GM12874 (cell line): Measurements from ENCODE around the gene TBCD.

ENCODE experiments used
- CTCF ChIP-seq: IDR thresholded peaks from 2 replicates; pipeline ENCODE4 v1.5.1; 2011; ENCODE audit warnings: low read depth, mild to moderate bottlenecking, control low read depth, low read length, moderate library complexity; ENCODE audit not compliant: insufficient read depth

TBCD gene

DNA sequence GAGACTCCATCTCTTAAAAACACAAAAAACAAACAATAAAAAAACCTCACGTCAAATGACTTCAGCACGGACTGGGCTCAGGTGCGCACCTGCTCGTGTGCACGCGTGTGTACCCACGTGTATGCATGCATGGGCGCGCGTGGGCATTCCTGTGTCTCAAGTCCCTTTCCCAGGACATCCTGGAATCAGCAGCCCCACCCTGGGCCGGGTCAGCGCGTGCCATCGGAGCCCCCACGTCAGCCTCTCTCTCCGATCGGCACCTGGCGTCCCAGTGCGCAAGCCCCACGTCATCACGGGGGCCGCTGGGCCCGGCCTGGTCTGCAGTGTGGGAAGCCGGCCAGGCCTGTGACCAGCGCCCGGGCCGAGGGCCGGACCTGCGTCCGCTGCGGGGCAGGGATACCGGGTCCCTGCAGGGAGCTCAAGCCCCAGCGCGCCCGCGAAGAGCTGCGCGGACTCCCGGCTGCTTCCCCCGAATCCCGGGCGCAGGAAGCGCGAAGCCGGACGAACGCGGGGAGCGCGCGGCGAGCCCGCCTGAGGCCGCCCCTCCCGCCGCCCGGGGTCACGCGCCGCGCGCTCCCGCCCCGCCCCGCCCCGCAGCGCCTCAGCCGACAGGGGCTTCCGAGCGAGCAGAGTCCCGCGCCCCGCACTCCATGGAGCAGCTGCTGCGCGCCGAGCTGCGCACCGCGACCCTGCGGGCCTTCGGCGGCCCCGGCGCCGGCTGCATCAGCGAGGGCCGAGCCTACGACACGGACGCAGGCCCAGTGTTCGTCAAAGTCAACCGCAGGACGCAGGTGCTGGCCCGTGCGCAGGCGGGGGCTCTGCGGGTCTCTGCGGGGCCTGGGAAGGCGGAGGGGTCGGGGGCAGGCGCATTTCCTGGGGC, 16.6 kb upstream of the TBCD start, which contains the start of gene FN3K:
FN3K (plus strand) TSS at position 629 of the 880 bp plus-strand sequence; CDS start at position 651, 22 bp downstream.
- TF ChIP-seq CTCF = no peak

DNA sequence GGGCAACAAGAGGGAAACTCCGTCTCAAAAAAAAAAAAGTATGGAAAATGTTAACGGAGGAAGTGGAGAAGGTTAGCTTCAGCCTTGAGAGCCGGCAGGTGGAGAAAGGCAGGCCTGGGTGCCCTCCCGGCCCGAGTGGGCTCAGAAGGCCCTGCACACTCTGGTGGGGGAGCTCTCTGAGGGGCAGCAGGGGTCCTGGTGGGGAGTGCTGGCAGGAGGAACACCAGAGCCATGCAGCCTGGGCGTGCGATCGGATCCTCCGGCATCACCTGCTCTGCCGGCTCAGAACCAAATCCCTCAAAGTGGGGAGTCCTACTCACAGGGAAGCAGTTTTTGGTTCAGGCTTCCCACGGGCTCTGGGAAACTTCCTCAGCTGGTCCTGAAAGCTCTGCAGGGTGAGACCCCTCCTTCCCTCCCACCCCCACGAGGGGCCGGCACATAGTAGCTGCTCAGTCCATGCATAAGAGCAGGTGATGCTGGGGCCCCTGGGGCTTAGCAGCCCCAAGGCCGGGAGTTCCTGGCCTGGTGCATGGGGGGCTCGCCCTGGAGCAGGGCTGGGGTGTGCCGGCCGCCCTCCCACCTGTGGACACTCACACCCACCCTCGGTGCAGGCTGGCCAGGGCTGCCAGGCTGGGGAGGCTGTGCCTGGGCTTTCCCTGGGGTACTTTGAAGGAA, 15.2 kb upstream of the TBCD start:
- no peak for TF ChIP-seq CTCF

- TF ChIP-seq CTCF = no peak
Observed at GRCh38 chr17:82737967-82738877, 13.6 kb upstream of the TBCD start.

- TF ChIP-seq CTCF = no peak
Observed at GRCh38 chr17:82740906-82741759, 10.7 kb upstream of the TBCD start.

GRCh38 chr17:82743344-82744219, 8.3 kb upstream of the TBCD start:
- no peak for TF ChIP-seq CTCF

GRCh38 chr17:82745524-82745923, 6.3 kb upstream of the TBCD start:
- no peak for TF ChIP-seq CTCF
